GM18499 (cell line): Measurements from ENCODE around the gene MGLL.
"Not testable (repeated sequence)": the region's sequence is repeated elsewhere in the genome, so short reads cannot be mapped to it uniquely, and the experiment has no call there.

Experiments used
- ATAC-seq: cut with Tn5 transposase; IDR thresholded peaks from one replicate; pipeline ENCODE4 v1.9.1; 2021; ENCODE audit warnings: moderate number of reproducible peaks; ENCODE audit not compliant: insufficient read depth, unreplicated experiment

Gene MGLL

DNA sequence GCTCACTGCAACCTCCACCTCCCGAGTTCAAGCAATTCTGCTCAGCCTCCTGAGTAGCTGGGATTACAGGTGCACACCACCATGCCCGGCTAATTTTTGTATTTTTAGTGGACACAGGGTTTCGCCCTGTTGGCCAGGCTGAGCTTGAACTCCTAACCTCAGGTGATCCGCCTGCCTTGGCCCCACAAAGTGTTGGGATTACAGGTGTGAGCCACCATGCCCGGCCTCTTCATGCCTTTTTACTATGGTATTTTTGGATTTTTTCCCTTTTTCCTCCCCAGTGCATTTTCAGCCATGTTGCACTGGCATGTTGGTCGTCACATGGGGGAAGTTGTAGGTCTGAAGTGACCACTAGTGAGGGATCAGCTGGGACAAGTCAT, 140.2 kb downstream of the MGLL start:
- ATAC-seq: not testable (repeated sequence)

DNA sequence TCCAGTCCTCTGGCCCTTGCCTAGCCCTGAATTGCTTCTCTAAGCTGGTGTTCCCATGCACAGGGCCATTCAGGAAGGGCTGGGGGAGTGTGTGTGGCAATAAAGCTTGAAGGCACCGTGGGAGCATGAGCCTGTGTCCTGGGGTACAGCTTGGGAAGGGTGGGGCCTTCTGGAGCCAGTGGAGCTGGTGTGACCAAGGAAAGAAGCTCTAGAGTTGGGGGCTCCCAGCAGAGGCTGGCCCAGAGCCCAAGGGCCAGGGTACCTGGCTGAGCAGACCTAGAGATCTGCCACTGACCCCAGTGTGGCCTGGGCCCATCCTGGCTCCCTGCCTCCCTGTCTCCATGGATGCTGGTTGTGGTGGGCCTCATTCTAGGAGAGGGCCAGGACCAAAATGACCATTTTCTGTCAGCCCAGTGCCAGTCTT, 141.5 kb downstream of the MGLL start:
- ATAC-seq: no peak

DNA sequence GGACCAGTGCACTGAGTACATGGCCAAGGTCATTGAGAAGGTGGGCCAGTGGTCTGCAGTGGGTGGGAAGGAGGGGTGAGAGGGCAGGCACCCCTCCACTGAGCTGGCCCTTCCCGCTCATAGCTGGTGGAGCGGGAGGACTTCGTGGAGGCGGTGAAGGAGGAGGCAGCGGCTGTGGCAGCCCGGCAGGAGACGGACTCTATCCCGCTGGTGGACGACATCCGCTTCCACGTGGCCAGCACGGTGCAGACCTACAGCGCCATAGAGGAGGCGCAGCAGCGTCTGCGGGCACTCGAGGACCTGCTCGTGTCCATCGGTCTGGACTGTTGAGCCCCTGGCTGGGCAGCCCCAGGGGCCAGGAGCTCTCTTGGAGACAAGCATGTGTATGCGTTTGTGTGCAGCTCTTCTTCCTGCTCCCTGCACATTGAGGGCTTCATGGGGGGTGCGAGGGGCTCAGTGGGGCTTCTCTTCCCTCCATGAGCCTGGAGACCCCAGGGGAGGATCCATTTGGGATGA, 142.1 kb downstream of the MGLL start:
- ATAC-seq: no peak

DNA sequence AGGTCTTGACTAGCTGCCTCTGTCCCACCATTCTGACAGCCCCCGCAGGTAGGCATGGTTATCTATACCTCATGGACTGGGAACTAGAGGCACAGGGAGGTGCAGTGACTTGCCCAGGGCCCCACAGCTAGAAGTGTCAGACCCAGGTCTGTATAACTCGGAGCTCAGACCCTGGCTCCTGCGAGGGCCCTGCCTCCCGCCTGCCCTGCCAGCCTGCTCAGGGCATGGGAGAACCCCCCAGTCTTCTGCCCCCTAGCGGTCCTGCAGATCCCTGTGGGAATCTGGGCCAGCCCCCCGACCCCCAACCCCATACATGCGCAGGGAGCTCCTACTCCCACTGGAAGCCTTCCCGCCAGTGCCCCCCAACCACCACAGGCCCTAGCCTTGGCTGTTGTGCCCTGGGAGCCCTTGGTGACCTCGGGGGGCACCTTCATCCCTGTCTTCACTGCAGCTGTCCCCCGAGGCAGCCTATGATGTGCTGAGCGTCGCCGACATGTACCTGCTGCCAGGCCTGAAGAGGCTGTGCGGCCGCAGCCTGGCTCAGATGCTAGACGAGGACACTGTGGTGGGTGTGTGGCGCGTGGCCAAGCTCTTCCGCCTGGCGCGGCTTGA, 142.7 kb downstream of the MGLL start:
- no peak for ATAC-seq

DNA sequence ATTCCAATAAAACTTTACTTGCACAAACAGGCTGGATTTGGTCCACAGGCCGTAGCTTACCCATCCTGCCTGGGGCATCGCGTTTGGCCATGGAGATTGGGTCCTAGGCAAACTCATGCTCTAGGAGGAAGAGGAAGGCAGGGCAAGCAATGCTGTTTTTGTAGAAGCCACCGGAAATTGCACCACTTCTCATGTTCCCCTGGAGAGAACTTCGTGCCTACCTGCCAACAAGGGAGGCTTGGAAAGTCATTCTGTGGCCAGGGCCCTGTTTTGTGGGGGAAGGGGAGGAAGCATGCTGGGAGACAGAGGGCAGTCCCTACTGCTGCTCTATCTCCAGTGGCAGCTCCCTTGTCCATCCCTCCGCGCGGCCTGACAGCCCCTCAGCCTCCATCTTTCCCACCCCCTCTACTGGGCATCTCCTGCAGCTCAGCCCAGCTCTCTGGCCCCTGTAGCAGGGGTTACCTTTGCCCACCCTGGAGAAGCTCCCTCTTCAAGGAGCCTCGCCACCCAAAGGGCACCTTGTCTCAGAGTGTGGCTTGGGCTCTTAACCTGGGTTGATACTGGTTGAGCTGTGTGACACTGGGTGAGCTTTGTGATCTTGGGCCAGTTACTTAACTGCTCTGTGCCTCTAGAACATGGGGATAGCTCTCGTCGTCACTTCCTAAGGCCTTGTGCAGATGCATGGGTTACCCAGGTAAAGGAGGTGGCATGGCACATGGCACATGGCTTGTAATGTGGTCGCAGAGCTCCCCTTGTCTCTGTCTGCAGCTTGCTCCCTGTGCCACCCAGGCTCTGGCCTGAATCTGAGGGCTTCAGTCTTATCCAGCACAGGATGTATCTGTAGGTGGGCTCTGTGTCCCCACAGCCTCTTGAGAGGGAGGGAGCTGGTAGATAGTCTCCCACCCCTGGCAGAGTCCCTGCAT, 143.4 kb downstream of the MGLL start:
- ATAC-seq: no peak

DNA sequence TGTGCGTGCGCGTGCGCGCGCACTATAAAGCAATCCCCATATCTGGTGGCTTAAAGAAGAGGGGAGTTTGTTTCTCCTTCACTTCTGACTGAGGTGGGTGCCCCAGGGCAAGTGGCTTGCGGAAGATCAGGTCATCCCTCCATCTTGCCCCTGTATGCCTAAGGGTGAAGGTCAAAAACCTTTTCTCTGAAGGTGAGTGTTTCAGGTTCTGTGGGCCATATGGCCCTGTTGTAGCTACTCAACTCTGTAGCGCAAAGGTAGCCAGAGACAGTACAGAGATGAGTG, 144.1 kb downstream of the MGLL start:
- no peak for ATAC-seq

DNA sequence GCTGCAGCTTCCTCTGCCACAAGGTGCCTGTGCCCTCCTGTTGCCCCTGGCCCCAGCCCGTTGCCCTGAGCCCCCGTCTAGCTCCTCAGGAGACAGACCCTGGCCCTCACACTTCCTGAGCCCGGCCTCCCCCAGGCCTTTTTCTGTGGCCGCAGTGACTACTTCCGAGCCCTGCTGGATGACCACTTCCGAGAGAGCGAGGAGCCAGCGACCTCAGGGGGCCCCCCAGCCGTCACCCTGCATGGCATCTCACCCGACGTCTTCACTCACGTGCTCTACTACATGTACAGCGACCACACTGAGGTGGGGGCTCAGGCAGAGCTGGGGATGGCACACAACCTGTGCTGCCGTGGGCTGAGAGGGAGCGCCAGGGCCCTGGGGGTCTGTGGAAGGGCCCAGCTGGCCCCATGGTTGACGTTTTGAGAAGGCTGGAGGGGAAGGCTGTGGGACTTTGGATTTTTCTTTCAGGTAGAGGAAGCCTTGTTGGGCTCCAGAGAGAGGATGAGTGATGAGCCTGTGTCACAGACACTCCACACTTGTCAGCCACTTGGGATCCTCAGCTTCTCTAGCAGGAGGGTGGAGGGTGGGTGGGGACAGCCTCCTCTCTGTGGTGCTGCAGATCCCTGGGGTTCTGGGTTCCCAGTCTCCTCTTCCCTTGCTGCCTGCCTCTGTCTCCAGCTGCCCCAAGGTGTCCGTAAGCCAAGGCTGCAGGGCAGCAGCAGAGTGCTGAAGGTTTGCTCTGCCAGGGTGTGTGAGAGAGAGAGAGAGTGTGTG, 144.6 kb downstream of the MGLL start:
- no peak for ATAC-seq

DNA sequence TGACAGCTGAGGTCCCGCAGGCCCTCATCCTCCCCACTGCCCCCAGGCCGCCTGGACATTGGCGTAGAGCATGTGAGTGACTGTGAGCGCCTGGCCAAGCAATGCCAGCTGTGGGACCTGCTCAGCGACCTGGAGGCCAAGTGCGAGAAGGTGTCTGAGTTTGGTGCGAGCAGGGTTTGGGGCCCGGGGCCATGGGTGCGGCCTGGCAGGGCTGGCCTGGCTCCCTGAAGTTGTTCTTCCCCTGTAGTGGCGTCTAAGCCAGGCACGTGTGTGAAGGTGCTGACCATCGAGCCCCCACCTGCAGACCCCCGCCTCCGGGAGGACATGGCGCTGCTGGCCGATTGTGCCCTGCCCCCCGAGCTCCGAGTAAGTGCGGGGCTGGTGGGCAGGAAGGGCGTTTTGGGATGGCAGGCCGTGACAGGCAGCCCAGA, 145.4 kb downstream of the MGLL start:
- ATAC-seq: no peak

DNA sequence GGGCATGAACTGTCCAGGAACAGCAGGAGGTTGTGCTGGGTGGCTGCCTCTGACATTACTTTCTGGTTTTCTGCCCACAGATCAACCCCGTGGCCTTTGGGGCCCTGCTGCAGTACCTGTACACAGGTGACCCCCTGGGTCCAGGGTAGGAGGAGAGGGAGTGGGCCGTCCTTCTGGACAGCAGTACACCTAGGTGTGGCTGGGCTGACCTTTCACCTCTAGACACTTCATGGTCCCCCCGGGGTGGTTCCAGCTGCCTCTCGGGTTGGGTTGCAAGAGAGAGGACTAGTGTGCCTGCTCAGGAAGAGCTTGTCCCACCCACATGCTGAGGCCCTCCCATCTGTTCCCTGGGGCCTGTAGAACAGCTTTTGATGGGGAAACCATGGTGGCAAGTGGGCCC, 145.9 kb downstream of the MGLL start:
- ATAC-seq: no peak

DNA sequence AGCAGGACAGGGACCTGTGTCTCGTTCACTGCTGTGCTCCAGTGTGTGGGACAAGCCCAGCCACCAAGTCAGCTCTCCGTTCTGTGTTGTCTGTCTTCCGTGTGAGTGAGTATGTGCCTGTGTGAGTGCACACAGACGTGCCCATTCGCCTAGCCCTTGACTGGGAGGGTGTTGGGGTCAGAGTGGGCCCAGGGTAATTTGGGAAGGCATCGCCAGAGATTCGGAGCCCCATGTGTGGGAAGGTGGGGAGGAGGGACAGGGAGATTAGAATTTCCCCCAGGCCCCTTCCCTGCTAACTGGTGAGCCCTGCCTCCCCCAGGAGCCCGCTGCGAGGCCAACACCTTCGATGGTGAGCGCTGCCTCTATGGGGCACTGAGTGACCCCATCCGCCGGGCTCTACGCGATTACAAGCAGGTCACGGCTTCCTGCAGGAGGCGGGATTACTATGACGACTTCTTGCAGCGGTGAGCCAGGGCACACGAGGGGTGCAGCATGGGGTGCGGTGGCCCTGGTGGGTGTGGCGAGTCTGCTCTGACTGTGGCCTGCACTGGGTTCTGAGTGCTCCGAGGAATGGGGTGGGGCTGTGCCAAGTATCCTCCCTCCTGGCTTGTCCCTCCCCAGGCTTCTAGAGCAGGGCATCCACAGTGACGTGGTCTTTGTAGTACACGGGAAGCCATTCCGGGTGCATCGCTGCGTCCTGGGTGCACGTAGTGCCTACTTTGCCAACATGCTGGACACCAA, 146.5 kb downstream of the MGLL start:
- ATAC-seq: no peak

DNA sequence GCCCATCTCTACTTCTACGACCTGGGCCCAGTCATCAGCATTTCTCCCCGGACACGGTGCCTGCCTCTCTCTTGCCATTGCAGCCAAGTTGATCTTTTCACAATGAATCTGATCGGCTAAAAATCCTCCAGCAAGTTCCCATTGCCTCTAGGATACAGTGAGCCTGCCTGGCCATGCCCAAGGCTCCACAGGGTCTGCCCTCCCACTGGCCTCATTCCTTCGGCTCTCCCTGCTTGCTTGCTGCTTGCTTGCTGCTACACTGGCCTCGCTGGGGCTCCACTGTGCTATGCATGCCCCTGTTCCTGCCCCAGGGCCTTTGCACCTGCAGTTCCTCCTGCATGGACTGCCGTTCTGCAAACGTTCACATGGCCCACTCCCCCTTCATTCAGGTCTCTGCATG, 147.5 kb downstream of the MGLL start:
- no peak for ATAC-seq

DNA sequence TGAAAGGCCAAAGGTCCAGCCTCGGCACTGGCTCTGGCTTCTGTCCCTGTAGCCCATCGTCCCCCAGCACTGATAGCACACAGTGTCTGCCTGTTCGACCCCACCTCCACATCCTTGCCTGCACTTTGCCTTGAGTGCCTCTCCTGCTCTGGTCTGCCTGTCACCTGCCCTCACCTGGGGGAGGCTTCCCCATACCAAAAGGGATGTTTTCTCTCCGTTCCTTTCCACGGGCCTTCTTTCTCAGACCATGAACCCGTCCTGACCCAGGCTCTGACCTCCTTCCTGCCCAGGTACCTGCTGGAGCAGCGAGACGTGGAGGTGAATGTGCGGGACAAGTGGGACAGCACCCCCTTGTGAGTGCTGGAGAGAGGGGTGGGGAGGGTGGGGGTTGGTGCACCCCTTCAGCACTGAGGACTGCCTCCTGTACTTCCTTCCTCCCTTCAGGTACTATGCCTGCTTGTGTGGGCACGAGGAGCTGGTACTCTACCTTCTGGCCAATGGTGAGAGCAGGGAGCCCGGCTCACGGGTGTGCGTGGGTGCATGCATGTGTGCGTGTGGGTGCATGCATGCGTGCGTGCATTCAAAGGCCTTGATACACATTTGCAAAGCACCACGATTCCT, 148.1 kb downstream of the MGLL start:
- ATAC-seq: no peak

DNA sequence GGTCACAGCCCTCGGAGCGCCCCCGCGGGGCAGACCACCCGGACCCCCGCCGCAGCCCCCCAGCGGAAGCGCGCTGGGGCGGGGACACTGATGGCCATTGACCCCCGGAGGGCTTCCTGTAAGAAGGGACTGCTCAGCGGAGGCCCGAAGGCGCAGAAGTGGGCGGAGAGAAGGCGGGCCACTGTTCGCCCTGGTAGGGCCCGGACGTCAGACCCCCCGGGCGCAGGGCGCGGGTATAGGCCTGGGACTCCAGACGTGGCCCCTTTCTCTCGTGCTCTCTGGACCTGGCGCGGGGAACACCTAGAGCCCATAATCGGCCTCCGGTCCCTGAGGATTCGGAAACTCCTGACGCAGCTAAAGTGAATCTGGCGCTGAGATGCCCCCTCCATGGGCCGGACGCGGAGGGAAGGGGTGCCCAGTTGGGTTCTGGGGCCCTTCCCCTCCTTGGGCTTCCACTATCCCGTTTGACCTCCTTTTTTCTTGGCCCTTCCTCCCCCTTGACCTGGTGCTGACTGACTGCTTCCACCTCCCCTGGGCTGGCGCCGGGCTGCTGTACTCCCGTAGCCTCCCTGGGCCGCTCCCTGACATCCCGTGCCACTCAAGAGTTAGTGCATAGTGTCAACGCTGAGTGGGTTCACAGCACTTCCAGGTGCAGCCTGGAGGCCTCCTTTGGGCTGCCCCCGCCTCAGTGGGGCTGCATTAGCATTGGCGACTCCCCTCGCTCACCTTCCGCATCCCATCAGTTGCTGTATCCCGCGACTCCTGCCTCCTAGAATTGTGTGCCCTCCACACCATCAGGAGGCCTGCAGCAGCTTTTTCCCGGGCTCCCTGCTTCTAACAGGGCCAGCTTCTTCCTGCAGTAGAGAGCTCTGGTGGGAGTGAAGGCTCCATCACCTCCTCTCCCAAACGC, 148.9 kb downstream of the MGLL start:
- ATAC-seq: no peak

DNA sequence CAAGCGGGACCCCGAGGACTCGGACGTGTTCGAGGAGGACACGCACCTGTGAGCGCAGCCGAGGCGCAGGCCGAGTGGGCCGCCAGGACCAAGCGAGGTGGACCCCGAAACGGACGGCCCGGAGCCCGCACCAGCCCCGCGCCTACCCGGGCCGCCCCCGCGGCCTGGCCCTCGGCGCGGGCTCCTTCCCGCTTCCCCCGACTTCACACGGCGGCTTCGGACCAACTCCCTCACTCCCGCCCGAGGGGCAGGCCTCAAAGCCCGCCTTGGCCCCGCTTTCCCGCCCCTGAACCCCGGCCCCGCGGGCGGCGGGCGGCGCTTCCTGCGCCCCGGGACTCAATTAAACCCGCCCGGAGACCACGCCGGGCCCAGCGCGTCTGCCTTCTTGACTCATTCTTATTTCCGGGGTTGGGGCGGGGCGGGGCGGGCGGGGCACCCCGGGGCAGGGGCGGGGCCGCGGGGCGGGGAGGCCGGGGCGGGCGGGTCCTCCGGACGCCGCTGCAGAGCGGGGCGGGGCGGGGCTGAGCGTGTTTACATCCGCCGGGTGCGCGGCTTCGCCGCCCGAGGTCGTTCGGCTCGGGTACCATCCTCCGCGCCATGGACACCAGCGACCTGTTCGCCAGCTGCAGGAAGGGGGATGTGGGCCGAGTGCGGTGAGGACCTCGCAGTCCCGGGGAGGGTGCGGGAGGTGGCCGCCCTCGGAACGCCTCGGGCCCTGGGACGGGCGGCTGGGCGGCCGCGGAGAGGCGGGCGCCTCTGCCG, 149.7 kb downstream of the MGLL start, which contains the start of gene ABTB1:
ABTB1 (plus strand) TSS at position 524 of the 762 bp plus-strand sequence; CDS start at position 598, 74 bp downstream.
- ATAC-seq: no peak

DNA sequence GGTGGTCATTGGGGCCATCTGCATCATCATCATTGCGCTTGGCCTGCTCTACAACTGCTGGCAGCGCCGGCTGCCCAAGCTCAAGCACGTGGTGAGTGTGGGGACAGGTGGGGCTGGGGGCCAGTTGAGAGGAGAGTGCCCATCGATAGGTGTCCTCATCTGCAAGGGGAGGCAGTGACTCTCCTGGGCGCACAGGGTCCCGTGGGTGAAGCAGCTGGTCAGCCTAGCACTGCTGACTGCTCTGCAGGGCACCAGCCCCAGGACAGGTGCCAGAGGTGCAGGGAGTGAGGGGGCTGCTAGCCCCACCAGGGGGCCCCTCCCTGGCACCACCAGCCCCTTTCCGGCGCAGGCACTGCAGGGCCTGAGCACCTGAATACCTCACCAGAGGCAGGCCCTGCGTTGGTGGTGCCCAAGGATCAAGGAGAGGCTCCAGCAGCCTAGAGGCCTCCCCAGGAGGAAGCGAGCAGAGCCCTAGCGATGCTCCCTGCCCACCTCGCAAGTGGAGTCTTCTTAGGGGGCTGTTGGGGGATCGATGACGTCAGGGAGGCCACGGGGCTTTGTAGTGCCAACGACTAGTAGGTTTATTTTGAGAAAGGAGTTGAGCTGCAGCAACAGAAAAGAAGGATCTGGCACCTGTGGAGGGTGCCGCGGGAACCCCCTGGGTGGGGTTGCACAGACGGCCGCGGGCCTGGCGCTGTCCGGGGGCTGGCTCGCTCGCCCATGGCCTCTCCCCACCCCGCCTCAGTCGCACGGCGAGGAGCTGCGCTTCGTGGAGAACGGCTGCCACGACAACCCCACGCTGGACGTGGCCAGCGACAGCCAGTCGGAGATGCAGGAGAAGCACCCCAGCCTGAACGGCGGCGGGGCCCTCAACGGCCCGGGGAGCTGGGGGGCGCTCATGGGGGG, 150.5 kb downstream of the MGLL start:
- ATAC-seq: no peak

DNA sequence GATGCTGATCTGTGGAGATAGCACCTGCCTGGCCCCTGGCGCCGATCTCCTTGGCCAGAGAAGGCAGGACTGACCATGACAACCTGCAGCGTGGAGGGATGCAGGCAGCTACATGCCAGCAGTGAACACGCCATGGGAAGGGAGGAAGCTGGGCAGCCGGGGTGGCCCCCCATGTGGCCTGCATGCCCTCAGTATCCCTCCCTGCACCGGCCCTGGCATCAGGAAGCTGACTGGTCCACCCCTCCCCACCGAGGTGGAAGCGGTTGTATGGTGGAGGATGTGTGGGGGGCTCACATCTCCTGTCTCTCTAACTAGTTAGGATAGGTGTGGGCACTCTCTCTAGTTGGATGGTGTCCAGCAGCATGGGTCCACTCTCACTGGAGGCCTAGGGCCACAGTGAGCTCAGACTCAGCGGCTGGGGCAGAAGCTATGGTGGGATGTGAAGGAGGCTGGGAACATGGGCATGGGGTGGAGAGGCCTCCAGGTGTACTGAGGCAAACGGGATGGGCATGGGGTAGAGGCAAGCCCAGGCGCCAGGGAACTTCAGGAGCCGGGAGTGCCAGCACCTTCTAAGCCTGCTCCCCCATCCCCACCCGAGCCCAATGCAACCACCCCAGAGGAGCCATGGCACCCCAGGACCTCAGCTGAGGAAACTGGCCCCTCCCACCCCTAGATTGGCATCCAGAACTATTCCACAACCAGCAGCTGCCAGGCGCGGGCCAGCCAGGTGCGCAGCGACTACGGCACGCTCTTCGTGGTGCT, 151.4 kb downstream of the MGLL start:
- ATAC-seq: no peak

DNA sequence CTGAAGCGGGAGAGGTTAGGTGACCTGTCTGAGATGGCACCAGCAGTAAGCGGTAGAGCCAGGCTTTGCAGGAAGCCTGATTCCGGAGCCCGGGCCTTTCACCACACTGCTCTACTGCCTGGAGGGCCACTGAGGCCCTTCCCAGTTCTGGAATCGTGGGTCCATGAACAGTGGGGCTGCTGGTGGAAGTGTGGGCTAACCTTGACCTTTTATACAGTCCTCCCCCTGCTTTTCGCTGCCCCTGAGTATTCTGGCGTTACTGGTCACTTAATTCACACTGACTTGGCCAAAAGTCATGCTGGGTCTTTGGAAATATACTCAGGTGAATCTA, 152.1 kb downstream of the MGLL start:
- no peak for ATAC-seq
